Measurements from ENCODE around the gene STMN1. TPM values are rescaled to one million over a fixed set of nuclear protein-coding genes. Genes with fewer than 3 reads are reported as not detected.

STMN1 gene
- polyA plus RNA-seq, 2 of the 4 experiments (the other 2 are of a cell fraction) = 82.4 to 145 TPM

- TF ChIP-seq PBX3 (IDR thresholded peaks at IDR 0.05) (no peak), TFCP2L1 (CRISPR knock-in tag; IDR thresholded peaks at IDR 0.05) (no peak), CTCF (IDR thresholded peaks at IDR 0.05) (no peak), CHD4 (IDR thresholded peaks at IDR 0.05; ENCODE audit: borderline replicate concordance) (no peak), EHMT2 (IDR thresholded peaks at IDR 0.05; ENCODE audit: low read depth) (no peak)
Measured at GRCh38 chr1:25888426-25888987, 17.7 kb downstream of the STMN1 start (continued).

- 67% methylated on average over 1 of the region's 1 CpG for WGBS (ENCODE audit: missing lambda C conversion rate)
- CTCF ChIA-PET = interaction anchor here (4.9 kb wide), 1 partner anchor 9 kb away, joined by 26 read pairs; no protein-coding TSS in a partner anchor
- H3K4me2 ChIP-seq = no peak overlapping the region
Measured at GRCh38 chr1:25885602-25886001, 20.6 kb downstream of the STMN1 start.

GRCh38 chr1:25881266-25881665, 25.0 kb downstream of the STMN1 start:
- no peaks in the 10 kb centered on the region for H3K4me1 ChIP-seq
- no peak for TF ChIP-seq HDAC2 (IDR thresholded peaks at IDR 0.05)
- no peak for TF ChIP-seq POLR2AphosphoS2 (conservative IDR thresholded peaks at IDR 0.05; ENCODE audit: low read length)
- TF ChIP-seq PHF8 (IDR thresholded peaks at IDR 0.05; ENCODE audit: borderline replicate concordance, low read depth) = no peak
- no peak for TF ChIP-seq RCOR1 (IDR thresholded peaks at IDR 0.05; ENCODE audit: low read depth, low read length)
- TF ChIP-seq CBX8 (IDR thresholded peaks at IDR 0.05) = no peak
- no peak for TF ChIP-seq REST (IDR thresholded peaks at IDR 0.05)
- no peak for TF ChIP-seq BHLHE40 (IDR thresholded peaks at IDR 0.05; ENCODE audit: low read depth, low read length)
- no peak for TF ChIP-seq MAX (IDR thresholded peaks at IDR 0.05)
- no peak for TF ChIP-seq CTCF (IDR thresholded peaks at IDR 0.05)
- no peak for TF ChIP-seq HOXB13 (CRISPR knock-in tag; IDR thresholded peaks at IDR 0.05; ENCODE audit: low read depth)
- TF ChIP-seq FOXS1 (CRISPR knock-in tag; IDR thresholded peaks at IDR 0.05) = no peak
- TF ChIP-seq EHMT2 (IDR thresholded peaks at IDR 0.05; ENCODE audit: low read depth) = no peak
- TF ChIP-seq HOXA7 (CRISPR knock-in tag; IDR thresholded peaks at IDR 0.05) = no peak
- TF ChIP-seq TP53 (CRISPR knock-in tag; IDR thresholded peaks at IDR 0.05) = no peak
- no peak for TF ChIP-seq CEBPB (IDR thresholded peaks at IDR 0.05)
- TF ChIP-seq RFX5 (IDR thresholded peaks at IDR 0.05) = no peak
- TF ChIP-seq HMGXB4 (CRISPR knock-in tag; IDR thresholded peaks at IDR 0.05; ENCODE audit: borderline replicate concordance) = no peak
- POLR2A ChIA-PET = no interaction called here
- no peaks in the 10 kb centered on the region for H3K9me3 ChIP-seq
- WGBS (ENCODE audit: missing lambda C conversion rate) = 93% methylated on average over 4 of the region's 11 CpGs
- no peak overlapping the region for H3K27ac ChIP-seq
- no peak overlapping the region for H3K4me2 ChIP-seq
- CTCF ChIA-PET = interaction anchor here (4.9 kb wide), 1 partner anchor 14 kb away, joined by 26 read pairs; no protein-coding TSS in a partner anchor
- no peak for FAIRE-seq
- no peak overlapping the region for H3K4me3 ChIP-seq
- DNase-seq (ENCODE audit: low read depth in 1 of 2, low spot score in 1 of 2) = no peak
- no peak for ATAC-seq

More at GRCh38 chr1:25885602-25886001, 20.6 kb downstream of the STMN1 start:
- H3K9me3 ChIP-seq = no peaks in the 10 kb centered on the region
- no peak overlapping the region for H3K27ac ChIP-seq
- POLR2A ChIA-PET = no interaction called here
- ATAC-seq (no peak), DNase-seq (ENCODE audit: low read depth in 1 of 2, low spot score in 1 of 2) (no peak), FAIRE-seq (no peak)
- peaks cover 12% of the 10 kb centered on the region for H3K4me1 ChIP-seq
- TF ChIP-seq ZNF302 (CRISPR knock-in tag; IDR thresholded peaks at IDR 0.05) (no peak), E2F6 (IDR thresholded peaks at IDR 0.05; ENCODE audit: borderline replicate concordance, low read depth) (no peak), FOXS1 (CRISPR knock-in tag; IDR thresholded peaks at IDR 0.05) (no peak), HOXB13 (CRISPR knock-in tag; IDR thresholded peaks at IDR 0.05; ENCODE audit: low read depth) (no peak)
- H3K4me3 ChIP-seq = no peak overlapping the region

All from A549 (cell line).